Endothelial cell of umbilical vein (primary cell): ENCODE data around the gene CCNG2. TPM values are rescaled to one million over a fixed set of nuclear protein-coding genes. Genes with fewer than 3 reads are reported as not detected.

Experiments
- BruUV-seq: library from RNA; stranded (reverse); fragments of 400-500 nt; replicated peaks from 2 replicates; lab custom pipeline; 2021; lab: Mats Ljungman, UMichigan
- CTCF ChIA-PET: fragments of 300-600, 350-600 bp; sonication (Branson Sonifier 250); formaldehyde crosslinking; loops from one replicate; lab custom pipeline; 2021; ENCODE audit warnings: antibody characterized with exemption, inconsistent platforms; lab: Charles Lee
- POLR2A ChIA-PET: fragments of 300-600, 350-600 bp; sonication (Branson Sonifier 250); formaldehyde crosslinking; loops from one replicate; lab custom pipeline; 2021; ENCODE audit warnings: antibody characterized with exemption, inconsistent platforms; lab: Charles Lee
- DNase-seq: peaks from one replicate; pipeline ENCODE4 v3.0.0-alpha.2; 2011; ENCODE audit warnings: low read depth, low spot score
- FAIRE-seq: peaks from 2 replicates; lab custom pipeline; 2011; peaks lifted over from hg19 to GRCh38; lab: Jason Lieb, UNC
- H2AFZ ChIP-seq: 2 replicates; pipeline ENCODE4 v1.6.0; 2012; ENCODE audit warnings: low read depth, low read length, control low read depth, inconsistent platforms
- H3K27ac ChIP-seq: 2 replicates; pipeline ENCODE4 v1.5.1; 2011; ENCODE audit warnings: low read depth, mild to moderate bottlenecking, control low read depth, low read length, moderate library complexity; ENCODE audit not compliant: insufficient read depth
- H3K27me3 ChIP-seq, 2 experiments: 2 replicates each; pipeline versions ENCODE4 v1.6.0 to v1.6.1; 2011; ENCODE audit warnings: low read length in 2 of 2, mixed read lengths in 1 of 2; ENCODE audit not compliant: control insufficient read depth in 2 of 2, insufficient read depth in 2 of 2
- H3K36me3 ChIP-seq, 2 experiments: 2 replicates in 1 of 2; 3 replicates in 1 of 2; pipeline ENCODE4 v1.5.1; 2011; ENCODE audit warnings: low read length in 2 of 2, mild to moderate bottlenecking in 1 of 2, moderate library complexity in 1 of 2; ENCODE audit not compliant: control insufficient read depth in 2 of 2, insufficient read depth in 2 of 2; ENCODE audit errors: extremely low read depth in 1 of 2
- H3K4me1 ChIP-seq: 3 replicates; pipeline ENCODE4 v1.5.1; 2011; ENCODE audit warnings: mild to moderate bottlenecking, low read length; ENCODE audit not compliant: control insufficient read depth, insufficient read depth; ENCODE audit errors: extremely low read depth
- H3K4me2 ChIP-seq: 2 replicates; pipeline ENCODE4 v1.6.1; 2011; ENCODE audit warnings: low read length, control low read depth, mixed read lengths; ENCODE audit not compliant: insufficient read depth
- H3K4me3 ChIP-seq, 3 experiments: fragments of 200-600 bp in 1 of 3; sonication (generic), shearing (Covaris generic) in 1 of 3; replicated peaks in 1 of 3; 2 replicates each; pipeline ENCODE4 v1.5.1; 2011 to 2016; ENCODE audit warnings: control low read depth in 3 of 3, low read length in 3 of 3, mild to moderate bottlenecking in 2 of 3, inconsistent platforms in 1 of 3, low read depth in 1 of 3, moderate library complexity in 1 of 3; ENCODE audit not compliant: insufficient read depth in 1 of 3
- H3K79me2 ChIP-seq: 2 replicates; pipeline ENCODE4 v1.6.0; 2012; ENCODE audit warnings: low read length, inconsistent platforms; ENCODE audit not compliant: control insufficient read depth, insufficient read depth
- H3K9ac ChIP-seq: replicated peaks from 2 replicates; pipeline ENCODE3; 2011; ENCODE audit warnings: low read length, control low read depth; ENCODE audit not compliant: insufficient read depth; ENCODE audit errors: extremely low read depth
- H3K9me1 ChIP-seq: replicated peaks from 3 replicates; pipeline ENCODE4 v1.6.0; 2011; ENCODE audit warnings: mild to moderate bottlenecking, low read length; ENCODE audit not compliant: control insufficient read depth, insufficient read depth; ENCODE audit errors: extremely low read depth
- H3K9me3 ChIP-seq: replicated peaks from 2 replicates; pipeline ENCODE4 v1.5.1; 2012; ENCODE audit warnings: low read length, inconsistent platforms; ENCODE audit not compliant: control insufficient read depth, insufficient read depth
- H4K20me1 ChIP-seq: replicated peaks from 2 replicates; pipeline ENCODE3; 2011; ENCODE audit warnings: mild to moderate bottlenecking, low read length; ENCODE audit not compliant: control insufficient read depth, insufficient read depth; ENCODE audit errors: extremely low read depth
- CTCF ChIP-seq, 2 donors: IDR thresholded peaks; 1 replicate in 1 of 2; 2 replicates in 1 of 2; pipeline ENCODE4 v1.5.1; 2011; ENCODE audit warnings: low read length in 2 of 2, mild to moderate bottlenecking in 2 of 2, moderate library complexity in 2 of 2, control low read depth in 1 of 2, inconsistent platforms in 1 of 2, low read depth in 1 of 2; ENCODE audit not compliant: insufficient read depth in 1 of 2; ENCODE audit errors: extremely low read depth in 1 of 2
- EZH2 ChIP-seq: IDR thresholded peaks from 2 replicates; pipeline ENCODE4 v1.6.1; 2012; ENCODE audit warnings: borderline replicate concordance, low read depth, mild to moderate bottlenecking, moderate library complexity, low read length, inconsistent platforms; ENCODE audit not compliant: severe bottlenecking
- FOS ChIP-seq: IDR thresholded peaks from 2 replicates; pipeline ENCODE4 v1.6.1; 2011; ENCODE audit warnings: mild to moderate bottlenecking, low read length, moderate library complexity, borderline replicate concordance; ENCODE audit not compliant: insufficient read depth
- GATA2 ChIP-seq: IDR thresholded peaks from 2 replicates; pipeline ENCODE4 v1.7.0; 2011; ENCODE audit warnings: low read depth, mild to moderate bottlenecking, moderate library complexity, mixed read lengths, low read length; ENCODE audit not compliant: insufficient read length, insufficient read depth
- JUN ChIP-seq: IDR thresholded peaks from 2 replicates; pipeline ENCODE4 v1.6.1; 2011; ENCODE audit warnings: borderline replicate concordance, low read depth; ENCODE audit not compliant: insufficient read length, insufficient read depth
- MAX ChIP-seq: IDR thresholded peaks from 2 replicates; pipeline ENCODE4 v1.6.1; 2011; ENCODE audit not compliant: insufficient read depth, insufficient read length
- MYC ChIP-seq: IDR thresholded peaks from one replicate; pipeline ENCODE4 v1.6.1; 2011; ENCODE audit warnings: mild to moderate bottlenecking, low read depth, low read length
- POLR2A ChIP-seq: IDR thresholded peaks from 2 replicates; pipeline ENCODE4 v1.6.1; 2012; ENCODE audit warnings: low read depth, mild to moderate bottlenecking, control low read depth, low read length
- POLR2AphosphoS5 ChIP-seq: IDR thresholded peaks from 2 replicates; pipeline ENCODE4 v1.6.1; 2012; ENCODE audit warnings: low read depth, mild to moderate bottlenecking, control low read depth, low read length, moderate library complexity; ENCODE audit not compliant: insufficient read depth
- dilution Hi-C: fragments of 300-500 bp; cut with MboI; formaldehyde crosslinking; loops from one replicate; pipeline ENCODE4 v1.15.0; 2019; ENCODE audit warnings: low sequenced_read_pairs; ENCODE audit not compliant: extremely low pct_ligation_motif_present
- intact Hi-C: fragments of 100-400 bp; cut with micrococcal nuclease; formaldehyde crosslinking; loops from one replicate; pipeline ENCODE4 v1.10.0; 2022
- polyA plus RNA-seq, 4 experiments: library from polyadenylated mRNA; depleted of rRNA in 3 of 4; stranded (reverse) in 3 of 4; unstranded in 1 of 4; fragments of >200 nt; gene quantifications; 2 replicates each; pipeline versions ENCODE4 v1.2.1 to v1.2.3, GENCODE V29; 2011 to 2012; ENCODE audit warnings: missing spikeins in 1 of 4
- total RNA-seq: library from RNA; stranded (reverse); gene quantifications from 2 replicates; pipeline ENCODE4 v1.2.3, GENCODE V29; 2021

The CCNG2 gene
- total and polyA plus RNA-seq, 2 donors (not counting 3 experiments of a cell fraction or from before 2014, with no cell fraction given): 7.9 to 28.3 TPM

GRCh38 chr4:77185686-77186085, 28.7 kb downstream of the CCNG2 start:
- H3K9me3 ChIP-seq: no peaks in the 10 kb centered on the region
- DNase-seq (no peak), FAIRE-seq (no peak)
- H3K79me2 ChIP-seq: no peaks in the 10 kb centered on the region
- H3K4me1 ChIP-seq: no peaks in the 10 kb centered on the region
- no peaks in the 10 kb centered on the region for H4K20me1 ChIP-seq
- TF ChIP-seq GATA2 (no peak), JUN (no peak), MAX (no peak), POLR2AphosphoS5 (no peak), CTCF (IDR thresholded peaks at IDR 0.05; ENCODE audit: extremely low read depth in 1 of 2, insufficient read depth in 1 of 2, low read depth in 1 of 2, low read length in 2 of 2) (no peak), MYC (no peak), EZH2 (no peak), POLR2A (no peak), FOS (no peak)
- no TSS peak for BruUV-seq
- ChIA-PET POLR2A (no interaction called here), CTCF (interaction anchor here (1.1 kb wide), 1 partner anchor 18 kb away, joined by 6 read pairs; no protein-coding TSS in a partner anchor)
- no peaks in the 10 kb centered on the region for H3K36me3 ChIP-seq
- no peak overlapping the region for H3K4me3 ChIP-seq
- dilution Hi-C loops: no loop called here
- H3K9me1 ChIP-seq: no peaks in the 10 kb centered on the region
- H2AFZ ChIP-seq: no peak overlapping the region
- intact Hi-C loops: no loop called here
- H3K27me3 ChIP-seq: peaks cover 23 to 53% of the 10 kb centered on the region in 2 experiments
- no peak overlapping the region for H3K9ac ChIP-seq
- H3K27ac ChIP-seq: no peak overlapping the region
- no peak overlapping the region for H3K4me2 ChIP-seq
